Tibial nerve (tissue), 3 donors: ENCODE measurements around the gene AP2B1.

Experiments used
- POLR2A ChIP-seq, 2 donors: fragments of 450-650 bp; IDR thresholded peaks; one replicate each; pipeline ENCODE4 v1.6.1; 2017; ENCODE audit warnings: antibody characterized with exemption in 2 of 2, mild to moderate bottlenecking in 2 of 2, moderate library complexity in 2 of 2
- TF ChIP-seq, protein P1 (sequence below), 5 experiments: fragments of 200-600 bp in 3 of 5; fragments of 450-650 bp in 2 of 5; sonication (generic) in 3 of 5; IDR thresholded peaks; one replicate each; pipeline ENCODE4 v1.5.1; 2016 to 2019; ENCODE audit warnings: antibody characterized with exemption in 5 of 5, mild to moderate bottlenecking in 3 of 5, moderate library complexity in 2 of 5

- TF ChIP-seq, protein P1, sequence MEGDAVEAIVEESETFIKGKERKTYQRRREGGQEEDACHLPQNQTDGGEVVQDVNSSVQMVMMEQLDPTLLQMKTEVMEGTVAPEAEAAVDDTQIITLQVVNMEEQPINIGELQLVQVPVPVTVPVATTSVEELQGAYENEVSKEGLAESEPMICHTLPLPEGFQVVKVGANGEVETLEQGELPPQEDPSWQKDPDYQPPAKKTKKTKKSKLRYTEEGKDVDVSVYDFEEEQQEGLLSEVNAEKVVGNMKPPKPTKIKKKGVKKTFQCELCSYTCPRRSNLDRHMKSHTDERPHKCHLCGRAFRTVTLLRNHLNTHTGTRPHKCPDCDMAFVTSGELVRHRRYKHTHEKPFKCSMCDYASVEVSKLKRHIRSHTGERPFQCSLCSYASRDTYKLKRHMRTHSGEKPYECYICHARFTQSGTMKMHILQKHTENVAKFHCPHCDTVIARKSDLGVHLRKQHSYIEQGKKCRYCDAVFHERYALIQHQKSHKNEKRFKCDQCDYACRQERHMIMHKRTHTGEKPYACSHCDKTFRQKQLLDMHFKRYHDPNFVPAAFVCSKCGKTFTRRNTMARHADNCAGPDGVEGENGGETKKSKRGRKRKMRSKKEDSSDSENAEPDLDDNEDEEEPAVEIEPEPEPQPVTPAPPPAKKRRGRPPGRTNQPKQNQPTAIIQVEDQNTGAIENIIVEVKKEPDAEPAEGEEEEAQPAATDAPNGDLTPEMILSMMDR (IDR thresholded peaks at IDR 0.05): no peak
- TF ChIP-seq POLR2A (IDR thresholded peaks at IDR 0.05): no peak
These were observed 161.3 kb downstream of the AP2B1 start for GRCh38 chr17:35748341-35748841.
